Thoracic aorta (tissue), 2 donors: ENCODE data around the gene CRY1. TPM values are rescaled to one million over a fixed set of nuclear protein-coding genes. Genes with fewer than 3 reads are reported as not detected.
A peak's percentile ranks its signal among the peaks of the same experiment; 100 is the strongest.

Source experiments
- ATAC-seq: fragments of 150-250 bp; one replicate; pipeline ENCODE4 v1.8.0; 2017; ENCODE audit warnings: low read depth; ENCODE audit not compliant: insufficient number of reproducible peaks, low FRiP score
- DNase-seq: peaks from one replicate; pipeline ENCODE4 v3.0.0-alpha.2; 2020; ENCODE audit warnings: low spot score
- H3K27ac ChIP-seq, 2 donors: fragments of 200-600 bp; sonication (generic); 1 replicate in 1 of 2; 2 replicates in 1 of 2; pipeline ENCODE4 v1.5.1; 2016; ENCODE audit warnings: mild to moderate bottlenecking in 2 of 2, moderate library complexity in 2 of 2
- H3K27me3 ChIP-seq: fragments of 200-600 bp; sonication (generic); replicated peaks from 2 replicates; pipeline ENCODE4 v1.6.0; 2016; ENCODE audit warnings: mild to moderate bottlenecking; ENCODE audit not compliant: insufficient read depth
- H3K36me3 ChIP-seq: fragments of 200-600 bp; sonication (generic); one replicate; pipeline ENCODE4 v1.5.1; 2016
- H3K4me1 ChIP-seq, 2 donors: fragments of 200-600 bp; sonication (generic); 1 replicate in 1 of 2; 2 replicates in 1 of 2; pipeline versions ENCODE4 v1.5.1 to v1.6.0; 2016; ENCODE audit warnings: low read depth in 2 of 2, mild to moderate bottlenecking in 1 of 2; ENCODE audit not compliant: control insufficient read depth in 1 of 2
- H3K4me3 ChIP-seq: fragments of 200-600 bp; sonication (generic); 2 replicates; pipeline ENCODE4 v1.5.1; 2016; ENCODE audit warnings: mild to moderate bottlenecking
- H3K9me3 ChIP-seq: fragments of 200-600 bp; sonication (generic); 2 replicates; pipeline ENCODE4 v1.5.1; 2016
- total RNA-seq, 2 donors: library from RNA; depleted of rRNA; stranded (reverse); fragments of >200 nt; gene quantifications; one replicate each; pipeline versions ENCODE4 v1.1.0 to v1.2.3, GENCODE V29; 2016
- TF ChIP-seq, protein P1 (sequence below): fragments of 200-600 bp; sonication (generic); IDR thresholded peaks from one replicate; pipeline ENCODE4 v1.5.1; 2019; ENCODE audit warnings: antibody characterized with exemption

Gene CRY1
- total RNA-seq, 2 donors from 2014 or later: 24.8 to 40.6 TPM

DNA sequence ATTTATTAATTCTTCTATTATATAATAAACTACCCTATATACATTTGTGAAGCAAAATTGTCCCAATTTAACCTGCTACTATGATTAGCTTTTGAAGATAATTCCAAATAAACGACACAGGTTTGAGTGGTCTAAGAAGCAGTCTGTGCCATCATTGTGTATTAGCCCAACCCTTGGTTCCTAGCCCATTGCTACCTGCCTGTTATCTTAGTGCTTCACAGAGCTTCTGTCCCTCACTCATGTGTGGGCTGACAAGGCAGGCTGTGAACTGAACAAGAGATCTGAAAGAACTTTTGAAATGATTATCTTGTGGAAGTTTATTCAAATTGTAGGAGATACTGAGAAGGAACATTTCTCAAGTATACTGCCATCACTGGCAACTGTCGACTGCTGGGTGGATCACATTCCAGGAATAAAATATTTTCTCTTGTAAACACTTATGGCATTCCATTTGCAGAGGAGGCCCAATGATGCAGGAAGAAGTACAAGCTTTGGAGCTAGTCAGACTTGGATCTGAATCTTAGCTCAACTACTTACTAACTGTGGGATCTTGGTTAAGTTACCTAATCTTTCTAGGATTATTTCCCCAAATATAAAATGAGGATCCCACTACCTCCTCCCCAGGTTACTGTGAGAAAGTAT lies 98.6 kb downstream of the CRY1 start:
- H3K36me3 ChIP-seq: no peaks in the 10 kb centered on the region
- DNase-seq (no peak), ATAC-seq (no peak)
- no peak overlapping the region for H3K4me3 ChIP-seq
- H3K9me3 ChIP-seq: no peaks in the 10 kb centered on the region
- TF ChIP-seq, protein P1, sequence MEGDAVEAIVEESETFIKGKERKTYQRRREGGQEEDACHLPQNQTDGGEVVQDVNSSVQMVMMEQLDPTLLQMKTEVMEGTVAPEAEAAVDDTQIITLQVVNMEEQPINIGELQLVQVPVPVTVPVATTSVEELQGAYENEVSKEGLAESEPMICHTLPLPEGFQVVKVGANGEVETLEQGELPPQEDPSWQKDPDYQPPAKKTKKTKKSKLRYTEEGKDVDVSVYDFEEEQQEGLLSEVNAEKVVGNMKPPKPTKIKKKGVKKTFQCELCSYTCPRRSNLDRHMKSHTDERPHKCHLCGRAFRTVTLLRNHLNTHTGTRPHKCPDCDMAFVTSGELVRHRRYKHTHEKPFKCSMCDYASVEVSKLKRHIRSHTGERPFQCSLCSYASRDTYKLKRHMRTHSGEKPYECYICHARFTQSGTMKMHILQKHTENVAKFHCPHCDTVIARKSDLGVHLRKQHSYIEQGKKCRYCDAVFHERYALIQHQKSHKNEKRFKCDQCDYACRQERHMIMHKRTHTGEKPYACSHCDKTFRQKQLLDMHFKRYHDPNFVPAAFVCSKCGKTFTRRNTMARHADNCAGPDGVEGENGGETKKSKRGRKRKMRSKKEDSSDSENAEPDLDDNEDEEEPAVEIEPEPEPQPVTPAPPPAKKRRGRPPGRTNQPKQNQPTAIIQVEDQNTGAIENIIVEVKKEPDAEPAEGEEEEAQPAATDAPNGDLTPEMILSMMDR: no peak
- H3K27me3 ChIP-seq: no peaks in the 10 kb centered on the region
- peaks cover 0 to 4% of the 10 kb centered on the region in 2 donors for H3K4me1 ChIP-seq
- H3K27ac ChIP-seq: no peak overlapping the region

DNA sequence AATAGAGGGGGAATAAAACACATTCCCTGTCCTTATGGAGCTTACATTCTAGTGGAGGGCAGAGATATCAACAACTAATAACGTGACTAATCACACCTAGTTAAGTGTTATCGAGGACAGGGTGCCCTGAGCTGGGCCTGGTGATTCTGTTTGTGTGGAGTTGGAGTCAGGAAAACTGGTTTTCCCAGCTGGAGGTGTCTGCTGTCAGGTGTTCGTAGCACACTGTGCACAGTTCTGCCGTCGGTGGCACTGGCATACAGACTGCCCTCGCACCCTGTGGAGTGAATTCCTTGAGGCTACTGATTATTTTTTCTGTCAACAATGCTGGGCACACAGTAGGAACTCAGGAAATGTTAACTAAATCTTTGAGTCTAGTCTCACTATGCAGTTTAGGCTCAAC lies 105.5 kb downstream of the CRY1 start:
- Histone ChIP-seq H3K9me3 (no peaks in the 10 kb centered on the region), H3K27ac (peak overlapping the region; percentile 56 to 80), H3K4me1 (peaks cover 6 to 32% of the 10 kb centered on the region in 2 donors), H3K27me3 (no peaks in the 10 kb centered on the region), H3K36me3 (no peaks in the 10 kb centered on the region), H3K4me3 (peak overlapping the region; percentile 74)
- ATAC-seq (no peak), DNase-seq (no peak)
- TF ChIP-seq, protein P1: no peak

DNA sequence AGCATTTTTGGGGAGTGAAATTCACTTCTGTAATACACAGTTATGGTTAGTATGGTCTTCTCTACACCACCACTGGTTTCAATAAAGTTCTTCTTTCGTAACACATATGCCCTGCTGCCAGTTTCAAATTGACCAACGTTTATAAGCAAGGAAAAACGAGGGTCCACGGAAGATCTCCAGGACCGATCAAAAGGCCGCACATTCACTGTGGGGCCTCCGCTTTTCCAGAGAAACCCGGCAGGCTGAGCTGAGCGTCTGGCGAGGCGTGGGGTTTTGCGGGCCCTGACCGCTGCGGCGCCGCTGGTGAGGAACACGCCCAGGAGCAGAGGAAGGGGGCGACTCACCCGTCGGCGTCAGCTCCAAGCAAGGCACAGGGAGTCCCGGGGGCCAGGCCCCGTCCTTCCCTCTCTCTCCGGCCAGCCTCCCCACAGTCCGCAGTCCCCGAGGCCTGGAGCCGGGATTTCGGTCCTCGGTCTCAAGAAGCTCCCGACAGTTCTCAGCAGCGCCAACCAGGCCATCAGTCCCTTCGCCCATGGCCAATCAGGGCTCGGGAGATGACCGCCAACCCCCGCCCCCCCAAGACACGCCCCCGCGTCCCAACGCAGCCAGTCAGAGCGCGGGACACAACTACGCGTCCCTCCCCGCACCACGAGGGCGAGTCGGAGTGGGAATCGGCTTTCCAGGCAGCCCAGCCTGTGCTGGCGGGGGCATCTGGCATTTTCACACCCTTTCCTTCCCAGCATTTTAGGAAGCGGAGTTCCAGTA lies 106.5 kb downstream of the CRY1 start, which contains the start of gene MTERF2:
Gene MTERF2, minus strand, starts transcription at position 522 of the 765 bp plus-strand sequence. CDS start 8,432 bp downstream, outside the sequence.
- DNase-seq (peak; percentile 75), ATAC-seq (peak; percentile 95)
- Histone ChIP-seq H3K36me3 (no peaks in the 10 kb centered on the region), H3K4me3 (peak within 1 kb of the TSS; percentile 74), H3K4me1 (peaks cover 6 to 36% of the 10 kb centered on the region in 2 donors), H3K27ac (peak within 1 kb of the TSS; percentile 80 to 83), H3K27me3 (no peaks in the 10 kb centered on the region), H3K9me3 (no peaks in the 10 kb centered on the region)
- TF ChIP-seq, protein P1: no peak

DNA sequence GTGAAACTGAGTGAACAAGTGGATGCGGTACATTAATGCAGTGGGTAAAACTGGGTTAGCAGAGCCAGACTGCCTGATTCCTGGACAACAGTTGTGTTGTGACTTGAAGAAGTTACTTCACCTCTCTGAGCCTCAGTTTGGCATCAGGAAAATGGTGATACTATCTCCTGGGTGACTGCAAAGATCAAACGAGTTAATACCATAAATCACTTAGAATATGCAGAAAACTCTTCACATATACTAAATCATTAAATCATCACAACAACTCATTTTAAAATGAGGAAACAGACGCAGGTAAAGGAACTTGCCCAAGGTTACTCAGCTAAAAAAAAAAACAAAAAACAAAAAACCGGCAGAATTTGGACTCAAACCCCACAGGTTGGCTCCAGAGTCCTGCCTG lies 107.2 kb downstream of the CRY1 start:
- no peaks in the 10 kb centered on the region for H3K27me3 ChIP-seq
- no peaks in the 10 kb centered on the region for H3K9me3 ChIP-seq
- H3K4me1 ChIP-seq: peaks cover 6 to 43% of the 10 kb centered on the region in 2 donors
- DNase-seq (no peak), ATAC-seq (no peak)
- H3K27ac ChIP-seq: peak overlapping the region; percentile 80 to 83
- TF ChIP-seq, protein P1: no peak
- H3K4me3 ChIP-seq: peak overlapping the region; percentile 74
- H3K36me3 ChIP-seq: no peaks in the 10 kb centered on the region

DNA sequence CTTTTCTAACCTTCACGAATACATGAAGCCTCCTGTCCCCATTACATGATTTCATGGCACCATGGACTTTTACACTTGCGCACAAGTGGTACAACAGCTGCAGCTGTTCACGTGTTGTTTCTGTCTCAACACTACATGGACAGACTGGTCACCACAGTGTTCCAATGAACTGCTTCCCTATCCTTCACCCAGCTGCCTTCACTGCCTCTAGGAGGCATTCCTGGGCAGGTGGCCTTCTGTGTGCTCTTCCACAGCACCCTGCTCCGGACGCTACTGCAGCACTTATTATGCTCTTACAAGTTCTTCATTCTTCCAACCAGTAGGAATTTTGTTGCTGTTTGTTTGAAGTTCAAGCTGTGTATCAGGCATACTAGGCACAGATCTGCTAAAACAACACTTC lies 107.9 kb downstream of the CRY1 start:
- Histone ChIP-seq H3K36me3 (no peaks in the 10 kb centered on the region), H3K4me3 (no peak overlapping the region), H3K9me3 (no peaks in the 10 kb centered on the region), H3K4me1 (peaks cover 13 to 49% of the 10 kb centered on the region in 2 donors), H3K27ac (peak overlapping the region in 1 of 2 donors; percentile 83), H3K27me3 (no peaks in the 10 kb centered on the region)
- DNase-seq (no peak), ATAC-seq (no peak)
- TF ChIP-seq, protein P1: no peak
